Astrocyte of the spinal cord (primary cell): Measurements from ENCODE around the gene NUBP2.

Source experiments
- DNase-seq: peaks from one replicate; pipeline ENCODE4 v3.0.0; 2011; ENCODE audit warnings: low read depth, low spot score
- H3K4me3 ChIP-seq: 2 replicates; pipeline ENCODE4 v1.5.1; 2011; ENCODE audit warnings: low read depth, mild to moderate bottlenecking, low read length, moderate library complexity
- CTCF ChIP-seq: IDR thresholded peaks from 2 replicates; pipeline ENCODE4 v1.5.1; 2012; ENCODE audit warnings: low read depth, mild to moderate bottlenecking, low read length, inconsistent platforms
- in situ Hi-C: cut with HindIII; loops from 2 replicates; pipeline ENCODE4 v1.10.0; 2017; ENCODE audit warnings: low sequenced_read_pairs

Gene NUBP2

GRCh38 chr16:1785846-1786170 is 3.0 kb downstream of the NUBP2 start:
- H3K4me3 ChIP-seq: no peak overlapping the region
- DNase-seq: no peak
- in situ Hi-C loops: no loop called here
- TF ChIP-seq CTCF: no peak

GRCh38 chr16:1786242-1787055 is 3.7 kb downstream of the NUBP2 start:
- no peak for DNase-seq
- in situ Hi-C loops: no loop called here
- no peak for TF ChIP-seq CTCF
- H3K4me3 ChIP-seq: no peak overlapping the region

GRCh38 chr16:1787056-1787321 is 4.2 kb downstream of the NUBP2 start:
- TF ChIP-seq CTCF: no peak
- H3K4me3 ChIP-seq: no peak overlapping the region
- DNase-seq: no peak
- in situ Hi-C loops: no loop called here

- DNase-seq: no peak
- no peak overlapping the region for H3K4me3 ChIP-seq
- TF ChIP-seq CTCF: no peak
- in situ Hi-C loops: no loop called here
Measured at GRCh38 chr16:1787322-1788094, 4.7 kb downstream of the NUBP2 start.

GRCh38 chr16:1788095-1788707 is 5.4 kb downstream of the NUBP2 start:
- H3K4me3 ChIP-seq: no peak overlapping the region
- TF ChIP-seq CTCF: no peak
- no peak for DNase-seq
- in situ Hi-C loops: no loop called here

GRCh38 chr16:1788708-1789100 is 5.9 kb downstream of the NUBP2 start:
- in situ Hi-C loops: no loop called here
- no peak for DNase-seq

More at GRCh38 chr16:1788708-1789100, 5.9 kb downstream of the NUBP2 start:
- TF ChIP-seq CTCF: no peak
- no peak overlapping the region for H3K4me3 ChIP-seq
